Spinal cord (tissue), 10 donors: ENCODE measurements around the gene UNC45A. TPM values are rescaled to one million over a fixed set of nuclear protein-coding genes. Genes with fewer than 3 reads are reported as not detected.

Source experiments
- DNase-seq, 6 donors: peaks; one replicate each; pipeline versions ENCODE4 v3.0.0 to v3.0.0-alpha.2; 2013 to 2015; ENCODE audit warnings: low spot score in 6 of 6, low read depth in 4 of 6
- H3K27ac ChIP-seq: one replicate; pipeline ENCODE4 v1.5.1; 2013; ENCODE audit warnings: low read depth, low read length, control low read depth
- H3K27me3 ChIP-seq: one replicate; pipeline ENCODE4 v1.6.1; 2013; ENCODE audit warnings: low read length; ENCODE audit not compliant: control insufficient read depth, insufficient read depth
- H3K36me3 ChIP-seq: one replicate; pipeline ENCODE4 v1.6.1; 2013; ENCODE audit warnings: low read length; ENCODE audit not compliant: control insufficient read depth, insufficient read depth
- H3K4me1 ChIP-seq: one replicate; pipeline ENCODE4 v1.6.1; 2013; ENCODE audit warnings: low read length; ENCODE audit not compliant: control insufficient read depth, insufficient read depth
- H3K4me3 ChIP-seq: one replicate; pipeline ENCODE4 v1.5.1; 2013; ENCODE audit warnings: low read depth, low read length, control low read depth
- H3K9me3 ChIP-seq: one replicate; pipeline ENCODE4 v1.6.1; 2013; ENCODE audit warnings: low read length; ENCODE audit not compliant: control insufficient read depth, insufficient read depth
- WGBS: methylation state at CpG from one replicate; pipeline ENCODE4 v1.1.5; 2013; ENCODE audit warnings: missing lambda C conversion rate; ENCODE audit not compliant: insufficient coverage; 5-methylcytosine and 5-hydroxymethylcytosine counted together
- polyA plus RNA-seq, 2 donors: library from polyadenylated mRNA; unstranded; fragments of 120-200 nt; gene quantifications; one replicate each; pipeline ENCODE4 v1.2.1, GENCODE V29; 2013; ENCODE audit not compliant: insufficient read length in 2 of 2
- total RNA-seq, 2 donors: library from RNA; depleted of rRNA in 1 of 2; stranded (reverse); fragments of 120-200 nt in 1 of 2; fragments of >200 nt in 1 of 2; gene quantifications; one replicate each; pipeline versions ENCODE4 v1.2.3 to v1.2.4, GENCODE V29; 2013 to 2014
- donor health status: healthy.

UNC45A gene
- total and polyA plus RNA-seq, 4 donors = 29.3 to 54.7 (median 47.5) TPM

GRCh38 chr15:90909976-90910375, 25.1 kb upstream of the UNC45A start:
- H3K4me1 ChIP-seq = peaks cover 25% of the 10 kb centered on the region
- no peak overlapping the region for H3K27ac ChIP-seq
- H3K4me3 ChIP-seq = no peak overlapping the region
- no peaks in the 10 kb centered on the region for H3K9me3 ChIP-seq
- H3K36me3 ChIP-seq = peaks cover 96% of the 10 kb centered on the region
- 90% methylated on average over 8 of the region's 8 CpGs for WGBS
- no peaks in the 10 kb centered on the region for H3K27me3 ChIP-seq
- DNase-seq = no peak

GRCh38 chr15:90910441-90911301, 24.4 kb upstream of the UNC45A start:
- Histone ChIP-seq H3K4me3 (no peak overlapping the region), H3K36me3 (peaks cover 96% of the 10 kb centered on the region), H3K4me1 (peaks cover 18% of the 10 kb centered on the region), H3K9me3 (no peaks in the 10 kb centered on the region), H3K27ac (no peak overlapping the region), H3K27me3 (no peaks in the 10 kb centered on the region)
- 96% methylated on average over 16 of the region's 24 CpGs for WGBS
- no peak for DNase-seq

- H3K27ac ChIP-seq = no peak overlapping the region
- H3K4me3 ChIP-seq = no peak overlapping the region
- peaks cover 96% of the 10 kb centered on the region for H3K36me3 ChIP-seq
- 95% methylated on average over 17 of the region's 19 CpGs for WGBS
- H3K27me3 ChIP-seq = no peaks in the 10 kb centered on the region
- no peak for DNase-seq
- peaks cover 13% of the 10 kb centered on the region for H3K4me1 ChIP-seq
- no peaks in the 10 kb centered on the region for H3K9me3 ChIP-seq
These were observed 23.8 kb upstream of the UNC45A start for GRCh38 chr15:90911302-90911623.

DNA sequence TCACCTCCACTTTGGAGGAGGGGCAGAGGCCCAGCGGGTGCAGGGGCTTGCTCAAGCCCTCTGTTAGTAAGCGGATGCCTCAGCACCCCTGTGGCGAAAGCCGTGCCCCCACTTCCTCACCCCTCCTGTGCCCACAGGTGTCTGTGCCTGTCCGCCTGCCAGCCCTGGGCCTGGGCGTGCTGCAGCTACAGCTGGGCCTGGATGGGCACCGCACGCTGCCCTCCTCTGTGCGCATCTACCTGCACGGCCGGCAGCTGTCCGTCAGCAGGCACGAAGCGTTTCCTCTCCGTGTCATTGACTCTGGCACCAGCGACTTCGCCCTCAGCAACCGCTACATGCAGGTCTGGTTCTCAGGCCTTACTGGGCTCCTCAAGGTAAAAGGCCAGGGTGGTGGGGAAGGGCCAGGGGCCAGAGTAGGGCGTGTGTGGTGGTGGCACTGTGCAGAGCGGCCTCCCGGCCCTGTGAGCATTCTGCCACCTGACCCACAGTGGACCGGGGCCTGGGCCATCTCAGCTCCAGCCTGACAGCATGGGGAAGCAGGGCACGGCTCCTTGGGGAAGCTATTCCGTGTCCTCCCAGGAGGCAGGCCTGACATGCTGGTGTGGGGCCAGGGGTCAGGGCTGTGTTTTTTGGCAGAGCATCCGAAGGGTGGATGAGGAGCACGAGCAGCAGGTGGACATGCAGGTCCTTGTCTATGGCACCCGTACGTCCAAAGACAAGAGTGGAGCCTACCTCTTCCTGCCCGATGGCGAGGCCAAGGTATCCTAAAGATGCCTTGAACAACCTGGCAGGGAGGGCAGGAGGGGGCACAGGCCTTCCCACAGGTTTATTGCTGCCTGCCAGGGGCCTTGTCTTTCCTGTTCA, 22.9 kb upstream of the UNC45A start:
- Histone ChIP-seq H3K27ac (no peak overlapping the region), H3K4me1 (peaks cover 4% of the 10 kb centered on the region), H3K27me3 (no peaks in the 10 kb centered on the region), H3K9me3 (no peaks in the 10 kb centered on the region), H3K4me3 (no peak overlapping the region), H3K36me3 (peaks cover 96% of the 10 kb centered on the region)
- 95% methylated on average over 30 of the region's 30 CpGs for WGBS
- no peak for DNase-seq

- no peak for DNase-seq
- H3K9me3 ChIP-seq = no peaks in the 10 kb centered on the region
- no peak overlapping the region for H3K4me3 ChIP-seq
- WGBS = 88% methylated on average over 7 of the region's 7 CpGs
- no peaks in the 10 kb centered on the region for H3K27me3 ChIP-seq
- no peaks in the 10 kb centered on the region for H3K4me1 ChIP-seq
- no peak overlapping the region for H3K27ac ChIP-seq
- peaks cover 96% of the 10 kb centered on the region for H3K36me3 ChIP-seq
These were observed 22.4 kb upstream of the UNC45A start for GRCh38 chr15:90912770-90913075.

DNA sequence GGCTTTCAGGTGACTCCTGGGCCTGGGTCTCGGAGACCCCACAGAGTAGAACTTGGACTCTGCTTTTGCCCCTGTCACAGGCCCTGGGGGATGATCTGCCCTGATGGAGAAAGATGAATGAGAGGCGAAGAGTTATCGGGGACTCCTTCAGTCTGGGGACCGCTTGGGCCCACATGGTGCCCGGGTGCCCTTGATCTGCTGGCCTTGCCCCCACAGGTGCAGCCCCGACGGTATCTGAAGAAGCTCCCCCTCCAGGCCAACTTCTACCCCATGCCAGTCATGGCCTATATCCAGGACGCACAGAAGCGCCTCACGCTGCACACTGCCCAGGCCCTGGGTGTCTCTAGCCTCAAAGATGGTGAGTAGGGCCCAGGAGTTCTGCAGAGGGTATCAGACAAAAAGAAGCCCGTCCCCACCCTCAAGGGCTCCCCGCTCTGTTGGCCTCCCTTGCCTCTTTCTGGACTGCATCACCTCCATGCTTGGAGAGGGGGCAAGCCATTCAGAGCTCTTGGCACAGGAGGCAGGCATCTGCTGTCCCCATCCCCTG, 21.6 kb upstream of the UNC45A start:
- peaks cover 99% of the 10 kb centered on the region for H3K36me3 ChIP-seq
- no peak overlapping the region for H3K27ac ChIP-seq
- H3K4me1 ChIP-seq = no peaks in the 10 kb centered on the region
- 88% methylated on average over 8 of the region's 12 CpGs for WGBS
- DNase-seq = no peak
- H3K9me3 ChIP-seq = no peaks in the 10 kb centered on the region
- no peaks in the 10 kb centered on the region for H3K27me3 ChIP-seq
- no peak overlapping the region for H3K4me3 ChIP-seq

DNA sequence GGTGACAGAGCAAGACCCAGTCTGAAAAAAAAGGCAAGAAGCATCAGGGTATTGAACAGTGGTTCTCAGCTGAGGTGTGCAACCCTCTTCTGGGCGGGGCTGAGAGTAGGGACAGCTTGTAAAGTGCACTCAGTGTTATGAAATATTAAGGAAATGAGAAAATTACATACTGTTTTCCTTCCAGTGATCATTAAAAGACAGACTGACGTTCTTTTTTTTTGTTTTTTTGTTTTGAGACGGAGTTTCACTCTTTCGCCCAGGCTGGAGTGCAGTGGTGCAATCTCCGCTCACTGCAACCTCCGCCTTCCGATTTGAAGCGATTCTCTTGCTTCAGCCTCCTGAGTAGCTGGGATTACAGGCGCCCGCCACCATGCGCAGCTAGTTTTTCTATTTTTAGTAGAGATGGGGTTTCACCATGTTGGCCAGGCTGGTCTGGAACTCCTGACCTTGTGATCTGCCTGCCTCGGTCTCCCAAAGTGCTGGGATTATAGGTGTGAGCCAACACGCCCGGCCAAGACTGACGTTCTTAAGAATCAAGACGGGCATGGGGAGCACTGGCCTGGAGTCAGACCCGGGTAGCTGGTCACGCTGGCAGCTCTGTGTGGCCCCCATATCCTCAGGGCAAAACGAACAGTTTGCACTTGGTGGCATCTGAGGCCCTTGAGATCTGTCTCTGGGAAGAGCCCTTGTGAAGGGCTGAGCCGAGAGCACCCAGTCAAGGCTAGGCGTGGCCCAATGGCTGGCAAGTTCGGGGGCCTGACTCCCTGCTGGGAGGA, 20.6 kb upstream of the UNC45A start:
- Histone ChIP-seq H3K9me3 (no peaks in the 10 kb centered on the region), H3K27me3 (no peaks in the 10 kb centered on the region), H3K36me3 (peaks cover 100% of the 10 kb centered on the region), H3K4me3 (no peak overlapping the region), H3K27ac (no peak overlapping the region), H3K4me1 (no peaks in the 10 kb centered on the region)
- DNase-seq = no peak
- WGBS = 98% methylated on average over 19 of the region's 22 CpGs

- DNase-seq = no peak
- Histone ChIP-seq H3K4me1 (no peaks in the 10 kb centered on the region), H3K36me3 (peaks cover 100% of the 10 kb centered on the region), H3K27me3 (no peaks in the 10 kb centered on the region), H3K4me3 (no peak overlapping the region), H3K9me3 (no peaks in the 10 kb centered on the region), H3K27ac (no peak overlapping the region)
- WGBS = 88% methylated on average over 4 of the region's 7 CpGs
These were observed 19.8 kb upstream of the UNC45A start for GRCh38 chr15:90915216-90915807.

GRCh38 chr15:90915808-90916440, 19.2 kb upstream of the UNC45A start:
- Histone ChIP-seq H3K27me3 (no peaks in the 10 kb centered on the region), H3K27ac (no peak overlapping the region), H3K4me1 (no peaks in the 10 kb centered on the region), H3K9me3 (no peaks in the 10 kb centered on the region), H3K36me3 (peaks cover 97% of the 10 kb centered on the region), H3K4me3 (no peak overlapping the region)
- 82% methylated on average over 23 of the region's 25 CpGs for WGBS
- no peak for DNase-seq
